ENCODE measurements around the gene DCST2. TPM values are rescaled to one million over a fixed set of nuclear protein-coding genes. Genes with fewer than 3 reads are reported as not detected.

Gene DCST2
- total and polyA plus RNA-seq, 2 donors (not counting 3 experiments of a cell fraction or from before 2014, with no cell fraction given), result 0.29 to 0.51 TPM

DNA sequence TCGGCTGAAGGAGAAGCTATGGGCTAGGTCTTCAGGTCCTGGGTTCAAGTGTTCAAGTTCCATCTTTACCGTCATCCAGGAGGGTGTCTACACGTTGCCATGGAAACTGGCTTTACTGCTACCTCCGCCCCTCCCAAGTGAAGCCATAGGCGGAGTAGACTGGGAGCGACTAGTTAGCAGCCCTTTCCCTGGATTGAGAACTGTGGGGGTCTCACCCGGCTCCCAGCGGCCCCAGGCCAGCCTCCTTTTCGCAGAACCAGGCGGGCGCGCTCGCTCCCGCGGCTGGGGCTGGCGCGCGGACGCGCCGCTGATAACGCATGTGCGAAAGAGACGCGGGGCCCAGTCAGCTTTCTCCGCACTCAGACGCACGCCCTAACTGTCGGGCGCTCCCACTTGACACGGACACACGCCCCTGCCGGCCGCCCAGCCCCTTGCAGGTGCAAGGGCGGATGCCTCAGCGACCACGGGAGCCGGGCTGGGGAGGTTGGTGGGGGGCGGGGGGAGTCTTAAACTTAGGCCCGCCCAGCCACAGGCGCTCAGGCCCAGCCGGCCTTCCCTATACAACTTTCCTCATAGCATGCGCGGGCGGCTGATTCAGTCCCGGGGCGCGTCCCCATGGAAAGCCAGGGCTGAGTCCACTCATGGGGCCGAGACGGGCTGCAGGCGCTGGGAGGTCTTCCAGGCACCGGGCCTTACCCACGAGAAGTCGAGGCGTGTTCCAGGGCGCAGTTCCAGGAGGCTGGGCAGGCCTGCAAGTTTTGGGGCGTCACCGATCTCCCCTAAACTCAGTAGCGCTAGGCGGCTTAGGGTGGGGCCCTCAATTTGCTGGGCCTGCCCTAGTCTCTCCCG, 37.4 kb upstream of the DCST2 start:
- Histone ChIP-seq H2AFZ (ENCODE audit: low read depth, low read length) (peak overlapping the region; percentile 34), H3K79me2 (ENCODE audit: control insufficient read depth, insufficient read depth, low read length) (no peaks in the 10 kb centered on the region), H3K9ac (replicated peaks; ENCODE audit: extremely low read depth, insufficient read depth, low read length) (no peak overlapping the region), H3K4me2 (ENCODE audit: insufficient read depth, low read length) (peak overlapping the region; percentile 77), H3K4me1 (ENCODE audit: control insufficient read depth, extremely low read depth, insufficient read depth, low read length) (no peaks in the 10 kb centered on the region), H3K27me3 (ENCODE audit: control insufficient read depth in 2 of 2, insufficient read depth in 2 of 2, low read length in 2 of 2) (peaks cover 0 to 4% of the 10 kb centered on the region in 2 experiments), H3K9me1 (replicated peaks; ENCODE audit: control insufficient read depth, extremely low read depth, insufficient read depth, low read length) (no peaks in the 10 kb centered on the region), H3K4me3 (replicated peaks in 1 of 3; ENCODE audit: insufficient read depth in 1 of 3, low read depth in 1 of 3, low read length in 3 of 3) (peak overlapping the region in 2 of 3 experiments; percentile 19 to 37), H3K27ac (ENCODE audit: insufficient read depth, low read depth, low read length) (no peak overlapping the region), H4K20me1 (replicated peaks; ENCODE audit: control insufficient read depth, extremely low read depth, insufficient read depth, low read length) (no peaks in the 10 kb centered on the region), H3K36me3 (ENCODE audit: control insufficient read depth in 2 of 2, extremely low read depth in 1 of 2, insufficient read depth in 2 of 2, low read length in 2 of 2) (peaks cover 4 to 6% of the 10 kb centered on the region in 2 experiments), H3K9me3 (replicated peaks; ENCODE audit: control insufficient read depth, insufficient read depth, low read length) (no peaks in the 10 kb centered on the region)
- CTCF ChIA-PET, result interaction anchor here (0.5 to 2.0 kb wide), 10 partner anchors 9 to 97 kb away, joined by 3 to 10 read pairs (median 5); partner anchors contain the start of genes ADAM15, FLAD1 and LENEP
- TF ChIP-seq GATA2 (IDR thresholded peaks at IDR 0.05; ENCODE audit: insufficient read depth, insufficient read length, low read depth, low read length) (no peak), POLR2AphosphoS5 (IDR thresholded peaks at IDR 0.05; ENCODE audit: insufficient read depth, low read depth, low read length) (peak; percentile 38), JUN (IDR thresholded peaks at IDR 0.05; ENCODE audit: borderline replicate concordance, insufficient read depth, insufficient read length, low read depth) (no peak)
- TF ChIP-seq, protein P1, sequence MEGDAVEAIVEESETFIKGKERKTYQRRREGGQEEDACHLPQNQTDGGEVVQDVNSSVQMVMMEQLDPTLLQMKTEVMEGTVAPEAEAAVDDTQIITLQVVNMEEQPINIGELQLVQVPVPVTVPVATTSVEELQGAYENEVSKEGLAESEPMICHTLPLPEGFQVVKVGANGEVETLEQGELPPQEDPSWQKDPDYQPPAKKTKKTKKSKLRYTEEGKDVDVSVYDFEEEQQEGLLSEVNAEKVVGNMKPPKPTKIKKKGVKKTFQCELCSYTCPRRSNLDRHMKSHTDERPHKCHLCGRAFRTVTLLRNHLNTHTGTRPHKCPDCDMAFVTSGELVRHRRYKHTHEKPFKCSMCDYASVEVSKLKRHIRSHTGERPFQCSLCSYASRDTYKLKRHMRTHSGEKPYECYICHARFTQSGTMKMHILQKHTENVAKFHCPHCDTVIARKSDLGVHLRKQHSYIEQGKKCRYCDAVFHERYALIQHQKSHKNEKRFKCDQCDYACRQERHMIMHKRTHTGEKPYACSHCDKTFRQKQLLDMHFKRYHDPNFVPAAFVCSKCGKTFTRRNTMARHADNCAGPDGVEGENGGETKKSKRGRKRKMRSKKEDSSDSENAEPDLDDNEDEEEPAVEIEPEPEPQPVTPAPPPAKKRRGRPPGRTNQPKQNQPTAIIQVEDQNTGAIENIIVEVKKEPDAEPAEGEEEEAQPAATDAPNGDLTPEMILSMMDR (IDR thresholded peaks at IDR 0.05; ENCODE audit: extremely low read depth in 1 of 2, insufficient read depth in 1 of 2, low read depth in 1 of 2, low read length in 2 of 2), result peak; percentile 17 to 67
- POLR2A ChIA-PET, result no interaction called here
- dilution Hi-C loops (cut with MboI; ENCODE audit: extremely low pct_ligation_motif_present, low sequenced_read_pairs), result no loop called here
- DNase-seq (ENCODE audit: low read depth, low spot score) (peak; percentile 71), FAIRE-seq (peak; percentile 81)
- no TSS peak for BruUV-seq (replicated peaks)
- intact Hi-C loops (cut with micrococcal nuclease), result loop anchor here (2.0 kb wide), 1 partner anchor 14 kb away; no protein-coding TSS in a partner anchor

All from endothelial cell of umbilical vein (primary cell).